GM21825 (cell line): ENCODE measurements around the gene UBE2K.
A peak's percentile ranks its signal among the peaks of the same experiment; 100 is the strongest.
"Not testable (repeated sequence)": the region's sequence is repeated elsewhere in the genome, so short reads cannot be mapped to it uniquely, and the experiment has no call there.

ENCODE experiments used
- ATAC-seq: cut with Tn5 transposase; IDR thresholded peaks from one replicate; pipeline ENCODE4 v1.9.1; 2021; ENCODE audit warnings: mild to moderate bottlenecking, moderate library complexity; ENCODE audit not compliant: unreplicated experiment

UBE2K gene

DNA sequence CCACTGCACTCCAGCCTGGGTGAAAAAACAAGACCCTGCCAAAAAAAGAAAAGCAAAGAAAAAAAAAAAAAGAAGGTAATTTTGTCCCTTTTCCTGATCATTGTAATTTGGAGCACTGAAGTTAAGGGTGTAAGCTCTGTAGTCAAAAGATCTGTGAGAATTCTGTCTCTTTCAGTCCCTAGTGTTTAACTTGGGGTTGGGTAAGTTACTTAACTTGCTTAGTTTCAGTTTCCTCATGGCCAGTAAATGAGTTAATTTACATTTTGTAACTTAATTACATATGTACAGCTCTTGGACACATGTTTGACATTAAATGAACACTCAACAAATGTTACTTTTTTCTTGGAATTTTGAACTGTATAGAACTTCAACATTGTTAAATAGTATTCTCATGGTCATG lies 10.9 kb upstream of the UBE2K start:
- ATAC-seq, result no peak

DNA sequence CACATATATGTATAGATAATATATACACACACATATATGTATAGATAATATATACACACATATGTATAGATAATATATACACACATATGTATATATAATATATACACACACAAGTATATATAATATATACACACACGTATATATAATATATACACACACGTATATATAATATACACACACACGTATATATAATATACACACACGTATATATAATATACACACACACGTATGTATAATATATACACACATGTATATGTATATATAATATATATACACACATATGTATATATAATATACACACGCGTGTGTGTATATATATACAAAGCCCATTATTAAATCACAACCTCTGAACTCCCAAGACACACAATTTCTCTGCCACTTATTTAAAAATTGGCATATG lies 8.0 kb upstream of the UBE2K start:
- ATAC-seq, result no peak

DNA sequence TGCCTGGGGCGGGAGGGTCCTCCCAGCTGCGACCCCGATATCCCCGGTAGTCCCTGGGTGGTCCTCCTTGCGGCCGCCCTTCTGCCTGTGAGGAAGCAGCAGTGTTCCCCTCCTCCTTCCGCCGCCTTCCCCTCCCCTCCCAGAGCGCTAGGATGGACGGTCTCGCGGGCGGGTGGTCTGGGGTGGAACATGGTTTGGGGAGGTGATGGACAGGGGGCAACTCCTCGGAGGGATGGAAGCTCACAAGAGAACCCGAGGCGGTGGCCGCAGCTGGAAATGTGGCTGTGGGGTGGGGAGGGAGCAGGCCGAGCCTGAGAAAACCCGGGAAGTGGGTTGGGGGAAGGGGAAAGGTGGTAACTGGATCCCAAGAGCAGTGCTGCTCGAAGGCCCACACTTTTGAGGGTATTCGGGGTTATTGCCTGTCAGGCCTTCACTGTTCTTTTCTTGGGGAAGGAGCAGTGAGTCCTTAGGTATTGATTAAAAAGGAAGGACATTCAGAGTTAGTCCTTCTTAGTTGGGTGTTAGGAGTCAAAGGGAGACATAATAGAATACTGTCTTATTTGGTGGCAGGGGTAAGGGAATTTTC lies 581 bp downstream of the UBE2K start:
- peak; percentile 23 for ATAC-seq

DNA sequence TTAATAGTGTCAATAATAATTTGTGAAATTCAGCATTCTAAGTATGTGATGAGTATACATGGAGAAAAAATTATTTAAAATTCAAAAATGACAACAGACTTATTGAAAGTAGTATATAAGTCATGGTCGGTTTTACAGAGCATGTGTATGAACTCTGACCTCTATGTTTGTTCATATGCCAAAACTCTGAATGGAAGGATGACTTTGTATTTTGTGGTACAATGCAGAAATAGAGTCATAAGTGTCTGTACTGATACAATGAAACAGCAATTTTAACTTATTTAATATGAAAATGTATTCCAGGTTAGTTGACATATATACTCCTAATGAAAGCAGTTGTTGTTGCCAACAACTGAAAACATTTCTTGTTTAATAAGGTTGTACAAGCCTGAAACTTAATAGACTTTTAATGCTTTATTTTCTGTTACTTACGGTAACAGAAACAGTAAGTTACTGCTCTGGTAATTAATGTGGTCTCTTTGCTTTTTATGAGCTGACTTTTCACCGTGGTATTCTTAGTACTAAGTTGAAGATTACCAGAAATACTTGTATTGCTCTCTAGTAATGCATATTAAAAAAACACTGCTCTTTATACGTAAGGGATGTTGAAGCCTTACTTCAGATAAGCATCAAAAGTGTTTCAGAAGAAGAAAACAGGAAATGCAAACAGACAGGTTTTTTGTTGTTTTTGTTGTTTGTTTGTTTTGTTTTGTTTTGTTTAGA lies 1.9 kb downstream of the UBE2K start:
- ATAC-seq, result no peak

DNA sequence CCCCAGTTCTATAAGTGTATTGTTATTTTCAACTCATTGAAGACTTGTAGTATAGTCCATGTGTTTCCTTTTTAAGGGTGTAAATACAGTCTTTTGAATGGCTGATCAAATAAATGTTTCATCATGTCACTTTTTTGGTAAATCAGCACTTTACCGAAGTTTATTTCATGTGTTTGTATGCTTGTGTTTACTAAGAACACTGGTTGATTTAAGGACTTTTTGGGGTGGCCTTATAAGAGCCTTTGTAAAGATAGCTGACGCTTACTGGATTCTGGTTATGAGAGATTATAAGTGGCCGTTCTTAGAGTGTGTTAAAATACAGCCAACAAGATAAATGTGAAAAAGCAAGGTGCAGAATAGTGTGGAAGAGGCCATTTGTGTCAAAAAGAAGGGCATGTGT lies 2.6 kb downstream of the UBE2K start:
- ATAC-seq, result no peak

DNA sequence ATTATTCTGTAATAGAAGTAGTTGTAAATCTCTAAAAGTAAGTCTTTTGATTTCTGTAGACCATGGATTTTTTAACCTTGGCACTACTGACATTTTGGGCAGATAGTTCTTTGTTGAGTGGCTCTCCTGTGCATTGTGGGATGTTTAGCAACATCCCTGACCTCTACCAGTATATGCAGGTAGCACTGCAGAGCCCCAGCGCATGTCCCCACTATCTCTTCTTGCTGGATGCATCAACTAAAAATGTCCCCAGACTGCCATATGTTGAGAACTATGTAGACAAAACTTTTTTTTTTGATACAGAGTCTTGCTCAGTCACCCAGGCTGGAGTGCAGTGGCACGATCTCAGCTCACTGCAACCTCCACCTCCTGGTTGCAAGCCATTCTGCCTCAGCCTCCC lies 4.8 kb downstream of the UBE2K start:
- no peak for ATAC-seq

DNA sequence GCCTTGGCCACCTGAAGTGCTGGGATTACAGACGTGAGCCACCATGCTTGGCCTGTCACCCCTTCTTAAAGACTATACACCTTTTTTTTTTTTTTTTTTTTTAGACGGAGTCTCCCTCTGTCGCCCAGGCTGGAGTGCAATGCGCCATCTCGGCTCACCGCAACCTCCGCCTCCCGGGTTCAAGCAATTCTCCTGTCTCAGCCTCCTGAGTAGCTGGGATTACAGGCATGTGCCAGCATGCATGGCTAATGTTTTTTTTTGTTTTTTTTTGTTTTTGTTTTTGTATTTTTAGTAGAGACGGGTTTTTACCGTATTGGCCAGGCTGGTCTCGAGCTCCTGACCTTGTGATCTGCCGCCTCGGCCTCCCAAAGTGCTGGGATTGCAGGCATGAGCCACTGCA lies 6.9 kb downstream of the UBE2K start:
- ATAC-seq, result not testable (repeated sequence)

DNA sequence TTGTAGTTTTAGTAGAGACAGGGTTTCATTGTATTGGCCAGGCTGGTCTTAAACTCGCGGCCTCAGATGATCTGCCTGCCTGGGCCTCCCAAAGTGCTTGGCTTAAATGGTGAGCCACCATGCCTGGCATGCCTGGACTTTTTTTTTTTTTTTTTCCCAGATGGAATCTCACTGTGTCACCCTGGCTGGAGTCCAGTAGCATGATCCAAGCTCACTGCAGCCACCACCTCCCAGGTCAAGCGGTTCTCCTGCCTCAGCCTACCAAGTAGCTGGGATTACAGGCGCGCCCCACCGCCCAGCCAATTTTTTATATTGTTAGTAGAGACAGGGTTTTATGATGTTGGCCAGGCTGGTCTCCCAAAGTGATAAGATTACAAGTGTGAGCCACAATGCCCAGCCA lies 8.4 kb downstream of the UBE2K start:
- no peak for ATAC-seq

DNA sequence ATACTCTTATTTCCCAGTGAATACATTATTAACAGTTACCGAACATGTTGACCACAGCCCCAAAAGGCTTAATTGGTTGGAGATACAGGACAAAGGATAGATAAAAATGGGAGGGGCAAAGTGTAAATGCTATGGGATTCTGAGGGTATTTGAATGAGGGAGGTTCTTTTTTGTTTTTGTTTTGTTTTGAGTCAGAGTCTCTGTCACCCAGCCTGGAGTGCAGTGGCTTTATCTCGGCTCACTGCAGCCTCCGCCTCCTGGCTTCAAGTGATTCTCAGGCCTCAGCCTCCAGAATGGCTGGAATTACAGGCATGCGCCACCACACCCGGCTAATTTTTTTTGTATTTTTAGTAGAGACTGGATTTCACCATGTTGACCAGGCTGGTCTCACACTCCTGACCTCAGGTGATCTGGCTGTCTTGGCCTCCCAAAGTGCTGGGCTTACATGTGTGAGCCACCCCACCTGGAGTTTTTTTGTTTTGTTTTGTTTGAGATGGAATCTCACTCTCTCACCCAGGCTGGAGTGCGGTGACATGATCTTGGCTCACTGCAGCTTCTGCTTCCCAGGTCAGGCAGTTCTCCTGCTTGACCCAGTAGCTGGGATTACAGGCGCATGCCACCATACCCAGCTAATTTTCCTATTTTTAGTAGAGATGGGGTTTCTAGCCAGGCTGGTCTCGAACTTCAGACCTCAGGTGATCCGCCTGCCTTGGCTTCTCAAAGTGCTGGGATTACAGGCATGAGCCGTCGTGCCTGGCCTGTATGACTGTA lies 9.0 kb downstream of the UBE2K start:
- no peak for ATAC-seq

DNA sequence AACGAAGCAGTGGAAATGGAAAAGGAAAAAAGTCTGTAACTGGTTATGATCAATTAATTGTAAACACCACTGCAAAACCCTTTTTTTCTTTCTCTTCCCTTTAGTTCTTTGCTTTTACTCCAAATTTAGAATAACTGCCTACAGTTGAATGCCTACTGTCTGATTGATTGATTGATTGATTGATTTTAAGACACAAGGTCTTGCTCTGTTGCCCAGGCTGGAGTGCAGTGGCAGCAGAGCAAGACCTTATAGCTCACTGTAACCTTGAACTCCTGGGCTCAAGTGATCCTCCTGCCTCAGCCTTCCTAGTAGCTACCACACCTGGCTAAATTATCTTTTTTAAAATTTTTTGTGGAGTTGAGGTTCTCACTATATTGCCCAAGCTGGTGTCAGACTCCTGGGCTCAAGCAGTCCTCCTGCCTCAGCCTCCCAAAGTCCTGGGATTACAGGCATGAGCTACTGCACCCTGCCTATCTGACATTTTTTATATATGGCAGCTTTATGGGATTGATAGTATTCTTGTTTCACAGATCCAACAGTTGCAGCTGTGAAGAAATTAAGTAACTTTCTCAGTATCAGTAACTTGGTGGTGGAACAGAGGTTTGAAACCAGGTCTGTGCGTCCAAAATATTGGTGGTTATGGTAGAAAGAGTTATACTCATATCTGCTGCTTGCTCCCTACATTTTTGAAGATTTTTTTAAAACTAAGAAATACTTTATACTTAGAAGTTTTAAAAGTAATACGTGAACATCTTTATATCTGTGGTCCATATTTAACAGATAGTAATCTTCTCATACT lies 12.4 kb downstream of the UBE2K start:
- peak; percentile 53 for ATAC-seq

DNA sequence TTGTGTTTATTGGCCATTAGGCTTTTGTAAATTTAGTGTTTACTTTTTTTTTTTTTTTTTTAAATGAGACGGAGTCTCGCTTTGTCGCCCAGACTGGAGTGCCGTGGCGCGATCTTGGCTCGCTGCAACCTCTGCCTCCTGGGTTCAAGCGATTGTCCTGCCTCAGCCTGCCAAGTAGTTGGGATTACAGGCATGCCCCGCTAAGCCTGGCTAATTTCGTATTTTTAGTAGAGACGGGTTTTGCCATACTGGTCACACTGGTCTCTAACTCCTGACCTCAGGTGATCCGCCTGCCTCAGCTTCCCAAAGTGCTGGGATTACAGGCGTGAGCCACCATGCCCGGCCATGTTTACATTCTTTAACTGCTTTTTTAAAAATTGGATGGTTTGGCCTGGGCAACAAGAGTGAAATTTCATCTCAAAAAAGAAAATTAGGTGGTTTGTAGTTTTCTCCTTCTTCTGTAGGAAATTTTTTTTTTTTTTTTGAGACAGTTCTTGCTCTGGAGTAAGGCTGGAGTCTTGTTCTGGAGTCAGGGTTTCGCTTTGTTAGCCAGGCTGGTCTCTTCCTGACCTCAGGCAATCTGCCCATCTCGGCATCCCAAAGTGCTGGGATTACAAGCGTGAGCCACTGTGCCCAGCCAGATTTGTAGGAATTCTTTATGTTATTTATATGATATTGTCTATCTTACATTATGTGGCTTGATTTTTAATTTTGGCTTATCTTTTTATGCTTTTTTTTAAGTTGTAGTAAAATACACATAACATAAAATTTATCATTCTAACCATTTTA lies 15.1 kb downstream of the UBE2K start:
- ATAC-seq, result no peak

DNA sequence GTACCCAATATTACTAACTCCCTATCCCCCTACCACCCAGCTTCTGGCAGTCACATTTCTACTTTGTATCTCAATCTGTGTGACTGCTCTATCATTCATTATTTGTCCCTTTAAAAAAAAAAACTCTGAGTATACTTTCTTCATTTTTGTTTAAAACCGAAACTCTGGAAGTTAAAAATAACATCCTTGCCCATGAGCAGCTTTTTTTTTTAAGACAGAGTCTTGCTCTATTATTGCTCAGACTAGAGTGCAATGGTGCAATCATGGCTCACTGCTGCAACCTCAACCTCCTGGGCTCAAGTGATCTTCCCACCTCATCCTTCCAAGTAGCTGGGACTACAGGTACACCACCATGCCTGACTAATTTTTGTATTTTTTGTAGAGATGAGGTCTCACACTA lies 15.8 kb downstream of the UBE2K start:
- peak; percentile 34 for ATAC-seq

DNA sequence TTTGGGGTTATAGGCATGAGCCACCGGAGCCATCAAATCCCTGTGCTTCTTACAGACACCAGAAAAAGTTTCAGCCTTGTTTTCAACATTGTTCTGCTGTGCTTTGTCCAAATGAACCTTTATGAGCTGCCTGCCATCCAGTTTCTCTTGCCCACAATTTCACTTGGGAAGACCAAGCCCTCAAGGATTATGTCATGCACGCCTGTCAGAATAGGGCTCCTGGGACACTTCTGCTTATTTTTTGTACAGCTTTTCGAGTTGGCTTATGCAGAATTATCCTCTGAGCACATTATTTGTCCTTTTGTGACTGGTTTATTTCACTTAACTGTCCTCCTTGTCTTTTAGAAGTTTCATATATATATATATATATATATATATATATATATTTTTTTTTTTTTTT lies 16.2 kb downstream of the UBE2K start:
- no peak for ATAC-seq

DNA sequence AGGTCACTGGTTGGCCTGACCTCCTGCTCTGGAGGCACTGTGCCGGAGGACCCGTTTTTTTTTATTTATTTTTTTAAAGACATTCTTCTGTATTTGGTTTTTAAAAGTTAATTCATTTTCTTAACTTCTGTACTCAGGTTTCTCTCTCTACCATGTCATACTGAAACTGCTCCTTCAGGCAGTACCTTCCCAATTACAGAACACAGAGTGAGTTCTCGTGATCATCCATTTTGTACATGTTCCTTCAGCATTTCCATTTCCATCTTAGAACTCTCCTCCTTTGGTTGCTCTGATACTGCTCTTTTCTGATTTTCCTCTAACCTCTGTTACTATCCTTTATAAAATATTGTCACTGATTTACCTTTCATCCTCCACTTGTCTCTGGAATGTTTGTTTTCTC lies 17.9 kb downstream of the UBE2K start:
- ATAC-seq, result no peak

DNA sequence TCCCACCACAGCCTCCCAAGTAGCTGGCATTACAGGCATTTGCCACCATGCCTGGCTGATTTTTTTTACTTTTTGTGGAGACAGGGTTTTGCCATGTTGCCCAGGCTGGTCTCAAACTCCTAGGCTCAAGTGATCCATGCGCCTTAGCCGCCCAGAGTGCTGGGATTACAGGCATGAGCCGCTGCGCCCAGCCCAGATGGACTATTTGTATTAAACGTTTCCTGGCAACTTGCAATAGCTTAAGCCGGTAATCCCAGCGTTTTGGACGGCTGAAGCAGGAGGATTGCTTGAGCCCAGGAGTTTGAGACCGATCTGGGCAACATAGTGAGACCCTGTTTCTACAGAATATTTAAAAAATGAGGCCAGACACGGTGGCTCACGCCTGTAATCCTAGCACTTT lies 18.4 kb downstream of the UBE2K start:
- ATAC-seq, result no peak

DNA sequence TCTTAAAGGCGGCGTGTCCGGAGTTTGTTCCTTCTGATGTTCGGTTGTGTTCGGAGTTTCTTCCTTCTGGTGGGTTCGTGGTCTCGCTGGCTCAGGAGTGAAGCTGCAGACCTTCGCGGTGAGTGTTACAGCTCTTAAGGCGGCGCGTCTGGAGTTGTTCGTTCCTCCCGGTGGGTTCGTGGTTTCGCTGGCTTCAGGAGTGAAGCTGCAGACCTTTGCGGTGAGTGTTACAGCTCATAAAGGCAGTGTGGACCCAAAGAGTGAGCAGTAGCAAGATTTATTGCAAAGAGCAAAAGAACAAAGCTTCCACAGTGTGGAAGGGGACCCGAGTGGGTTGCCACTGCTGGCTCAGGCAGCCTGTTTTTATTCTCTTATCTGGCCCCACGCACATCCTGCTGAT lies 19.8 kb downstream of the UBE2K start:
- not testable (repeated sequence) for ATAC-seq

DNA sequence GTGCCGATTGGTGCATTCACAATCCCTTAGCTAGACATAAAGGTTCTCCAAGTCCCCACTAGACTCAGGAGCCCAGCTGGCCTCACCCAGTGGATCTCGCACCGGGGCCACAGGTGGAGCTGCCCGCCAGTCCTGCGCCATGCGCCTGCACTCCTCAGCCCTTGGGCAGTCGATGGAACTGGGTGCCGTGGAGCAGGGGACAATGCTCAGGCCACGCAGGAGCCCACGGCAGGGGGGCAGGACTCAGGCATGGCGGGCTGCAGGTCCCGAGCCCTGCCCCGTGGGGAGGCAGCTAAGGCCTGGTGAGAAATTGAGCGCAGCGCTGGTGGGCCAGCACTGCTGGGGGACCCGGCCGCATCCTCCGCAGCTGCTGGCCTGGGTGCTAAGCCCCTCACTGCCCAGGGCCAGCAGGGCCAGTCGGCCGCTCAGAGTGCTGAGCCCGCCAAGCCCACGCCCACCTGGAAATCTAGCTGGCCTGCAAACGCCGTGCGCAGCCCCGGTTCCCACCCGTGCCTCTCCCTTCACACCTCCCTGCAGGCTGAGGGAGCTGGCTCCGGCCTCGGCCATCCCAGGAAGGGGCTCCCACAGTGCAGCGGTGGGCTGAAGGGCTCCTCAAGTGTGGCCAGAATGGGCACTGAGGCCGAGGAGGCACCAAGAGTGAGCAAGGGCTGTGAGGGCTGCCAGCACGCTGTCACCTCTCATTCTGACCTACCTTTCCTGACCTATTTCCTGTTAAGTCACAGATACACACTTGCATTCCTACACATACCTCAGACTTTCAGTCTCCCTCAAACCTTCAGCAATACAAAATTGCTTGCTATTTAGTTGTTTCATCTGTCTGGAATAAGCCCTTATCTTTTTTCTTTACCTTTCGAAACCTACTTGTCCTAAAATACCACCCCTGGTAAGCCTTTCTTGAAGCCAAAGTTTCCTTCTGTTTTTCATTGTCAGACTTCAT lies 20.7 kb downstream of the UBE2K start:
- no peak for ATAC-seq

DNA sequence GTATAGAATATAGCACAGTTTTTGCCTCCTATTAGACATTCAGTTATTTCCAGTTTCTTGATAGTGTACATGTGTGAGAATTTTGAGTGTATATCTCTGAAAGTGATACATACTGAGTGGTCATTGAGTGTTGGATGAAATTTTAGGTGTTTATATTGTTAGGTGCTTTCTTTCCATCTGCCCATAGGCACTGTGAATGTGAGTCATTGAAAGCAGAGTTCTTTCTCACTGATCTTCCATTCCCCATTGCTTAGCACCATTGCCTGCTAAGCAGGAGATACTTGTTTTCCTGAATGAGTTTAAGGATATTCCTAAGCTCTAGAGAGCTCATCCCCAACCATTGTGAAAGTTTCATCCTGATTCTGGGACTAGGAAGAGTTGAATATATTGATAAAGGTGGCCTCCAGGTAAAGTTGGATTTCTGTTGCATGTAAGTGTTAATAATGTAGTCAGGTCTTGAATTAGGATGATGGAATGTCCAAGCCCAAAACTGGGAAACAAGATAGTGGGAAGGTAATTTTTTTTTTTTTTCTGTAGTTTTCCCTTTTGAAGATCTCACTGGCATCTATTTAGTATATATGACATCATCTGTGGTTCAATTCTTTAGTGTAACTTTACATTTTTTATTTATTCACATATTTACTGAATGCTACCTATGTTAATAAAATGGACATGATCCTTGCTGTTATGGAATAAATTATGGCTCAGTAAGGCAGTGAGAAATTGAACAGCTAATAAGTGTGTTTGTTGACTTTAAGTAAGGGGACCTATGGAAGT lies 22.1 kb downstream of the UBE2K start:
- no peak for ATAC-seq

DNA sequence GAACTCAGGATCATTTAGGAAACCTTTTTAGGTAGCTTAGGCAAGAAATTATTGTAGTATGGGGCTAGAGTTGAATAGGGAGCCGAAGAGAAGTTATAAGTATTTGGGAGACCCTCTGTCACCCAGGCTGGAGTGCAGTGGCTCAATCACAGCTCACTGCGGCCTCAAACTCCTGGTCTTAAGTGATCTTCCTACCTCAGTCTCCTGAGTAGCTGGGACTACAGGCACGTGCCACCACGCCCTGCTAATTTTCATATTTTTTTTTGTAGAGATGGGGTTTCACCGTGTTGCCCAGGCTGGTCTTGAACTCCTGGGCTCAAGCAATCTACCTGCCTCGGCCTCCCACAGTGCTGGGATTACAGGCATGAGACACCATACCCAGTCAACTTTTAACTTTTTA lies 23.3 kb downstream of the UBE2K start:
- ATAC-seq, result not testable (repeated sequence)
